HepG2 (cell line): ENCODE measurements around the gene ZNF26. TPM values are rescaled to one million over a fixed set of nuclear protein-coding genes. Genes with fewer than 3 reads are reported as not detected.

Experiments
- ATAC-seq: fragments of 200-7000 bp; cut with Tn5 transposase; 3 replicates; pipeline ENCODE4 v1.9.1; 2020; ENCODE audit warnings: mild to moderate bottlenecking, moderate library complexity
- BruUV-seq: library from RNA; stranded (reverse); fragments of 400-500 nt; replicated peaks from 2 replicates; lab custom pipeline; 2021; lab: Mats Ljungman, UMichigan
- CTCF ChIA-PET: fragments of 300-600 bp; formaldehyde crosslinking; extraction: SDS; loops from one replicate; lab custom pipeline; 2021; ENCODE audit warnings: low total read pairs, inconsistent platforms, low intra/inter-chr PET ratio; lab: Yijun Ruan, JAX
- POLR2A ChIA-PET: fragments of 350-600 bp; sonication (Branson Sonifier 250); formaldehyde crosslinking; loops from one replicate; lab custom pipeline; 2020; ENCODE audit warnings: antibody characterized with exemption, inconsistent platforms; lab: Yijun Ruan, JAX
- DNase-seq: peaks from one replicate; pipeline ENCODE4 v3.0.0-alpha.2; 2015; ENCODE audit warnings: low spot score
- FAIRE-seq: peaks from 3 replicates; lab custom pipeline; 2011; peaks lifted over from hg19 to GRCh38; lab: Jason Lieb, UNC
- H2AFZ ChIP-seq: one replicate; pipeline ENCODE4 v1.6.1; 2011; ENCODE audit warnings: low read length, inconsistent platforms
- H3K27ac ChIP-seq: fragments of 300-600 bp; 3 replicates; pipeline ENCODE4 v1.8.0; 2011; ENCODE audit warnings: mixed run types, mild to moderate bottlenecking, mixed read lengths, low read length, inconsistent platforms; ENCODE audit not compliant: insufficient read depth; ENCODE audit errors: extremely low read length
- H3K27me3 ChIP-seq, 2 experiments: fragments of 200-600 bp in 1 of 2; 2 replicates in 1 of 2; 3 replicates in 1 of 2; pipeline versions ENCODE4 v1.6.0 to v1.8.0; 2011; ENCODE audit warnings: low read length in 2 of 2, mild to moderate bottlenecking in 2 of 2, moderate library complexity in 2 of 2, inconsistent platforms in 1 of 2; ENCODE audit not compliant: insufficient read depth in 2 of 2, control insufficient read depth in 1 of 2
- H3K36me3 ChIP-seq, 2 experiments: fragments of 200-600 bp in 1 of 2; replicated peaks in 1 of 2; 2 replicates in 1 of 2; 3 replicates in 1 of 2; pipeline versions ENCODE4 v1.5.1 to v1.8.0; 2011; ENCODE audit warnings: low read length in 2 of 2, inconsistent platforms in 1 of 2; ENCODE audit not compliant: insufficient read depth in 2 of 2, control insufficient read depth in 1 of 2
- H3K4me1 ChIP-seq: 2 replicates; pipeline ENCODE4 v1.5.1; 2012; ENCODE audit warnings: low read length, inconsistent platforms; ENCODE audit not compliant: insufficient read depth
- H3K4me2 ChIP-seq: 2 replicates; pipeline ENCODE4 v1.6.0; 2011; ENCODE audit warnings: low read depth, low read length, inconsistent platforms
- H3K4me3 ChIP-seq, 3 experiments: fragments of 200-600 bp in 1 of 3; sonication (generic), shearing (Covaris generic) in 1 of 3; replicated peaks in 1 of 3; 2 replicates each; pipeline ENCODE4 v1.5.1; 2011 to 2016; ENCODE audit warnings: low read length in 3 of 3, inconsistent platforms in 2 of 3, low read depth in 2 of 3, mild to moderate bottlenecking in 2 of 3, control low read depth in 1 of 3, mixed read lengths in 1 of 3; ENCODE audit not compliant: insufficient read depth in 1 of 3
- H3K79me2 ChIP-seq: one replicate; pipeline ENCODE4 v1.6.1; 2011; ENCODE audit warnings: low read length, inconsistent platforms; ENCODE audit not compliant: insufficient read depth
- H3K9ac ChIP-seq: 2 replicates; pipeline ENCODE4 v1.6.0; 2011; ENCODE audit warnings: mild to moderate bottlenecking, low read depth, low read length, inconsistent platforms; ENCODE audit not compliant: insufficient read depth
- H3K9me3 ChIP-seq: 2 replicates; pipeline ENCODE4 v1.5.1; 2012; ENCODE audit warnings: mild to moderate bottlenecking, low read length
- H4K20me1 ChIP-seq: 2 replicates; pipeline ENCODE4 v1.6.0; 2011; ENCODE audit warnings: inconsistent platforms, mild to moderate bottlenecking, low read length, moderate library complexity; ENCODE audit not compliant: insufficient read depth
- ATF7-NPFF ChIP-seq: sonication (generic); formaldehyde crosslinking; IDR thresholded peaks from 2 replicates; pipeline ENCODE4 v1.8.1; 2023; ENCODE audit warnings: mild to moderate bottlenecking, low read depth, missing genetic modification reagents, moderate library complexity
- BATF2 ChIP-seq: sonication (generic); formaldehyde crosslinking; IDR thresholded peaks from 2 replicates; pipeline ENCODE4 v1.8.0; 2022; ENCODE audit warnings: mild to moderate bottlenecking, missing genetic modification reagents, moderate library complexity
- FOSL1 ChIP-seq: sonication (generic); formaldehyde crosslinking; IDR thresholded peaks from 2 replicates; pipeline ENCODE4 v1.9.0; 2021; ENCODE audit warnings: missing genetic modification reagents, borderline replicate concordance
- KLF15 ChIP-seq: sonication (generic); formaldehyde crosslinking; IDR thresholded peaks from 2 replicates; pipeline ENCODE4 v1.8.1; 2023; ENCODE audit warnings: borderline replicate concordance, mild to moderate bottlenecking, inconsistent platforms, missing genetic modification reagents, mixed read lengths
- POLR2AphosphoS2 ChIP-seq: IDR thresholded peaks from 2 replicates; pipeline ENCODE4 v1.6.1; 2011; ENCODE audit warnings: low read depth, low read length, improper control_type of control experiment
- RNF219 ChIP-seq: sonication (generic); formaldehyde crosslinking; IDR thresholded peaks from 2 replicates; pipeline ENCODE4 v1.5.0; 2020; ENCODE audit warnings: mild to moderate bottlenecking, missing genetic modification reagents
- SALL2 ChIP-seq: sonication (generic); formaldehyde crosslinking; IDR thresholded peaks from 2 replicates; pipeline ENCODE4 v1.8.1; 2023; ENCODE audit warnings: mild to moderate bottlenecking, missing genetic modification reagents, inconsistent platforms
- SNAI1 ChIP-seq: sonication (generic); formaldehyde crosslinking; IDR thresholded peaks from 2 replicates; pipeline ENCODE4 v1.5.0; 2020; ENCODE audit warnings: mild to moderate bottlenecking, missing genetic modification reagents, borderline replicate concordance
- TBL1XR1 ChIP-seq: fragments of 150-350 bp; IDR thresholded peaks from 2 replicates; pipeline ENCODE4 v1.6.1; 2014; ENCODE audit warnings: borderline replicate concordance, low read length; ENCODE audit not compliant: partially characterized antibody
- TCF7L2 ChIP-seq: IDR thresholded peaks from 2 replicates; pipeline ENCODE4 v1.6.1; 2011; ENCODE audit warnings: mild to moderate bottlenecking, low read depth, low read length, moderate library complexity
- XRCC5 ChIP-seq: fragments of 200-400 bp; formaldehyde crosslinking; optimal IDR thresholded peaks from 2 replicates; pipeline ENCODE3; 2017; ENCODE audit warnings: mild to moderate bottlenecking, low read length
- ZBTB34 ChIP-seq: sonication (generic); formaldehyde crosslinking; IDR thresholded peaks from 2 replicates; pipeline ENCODE4 v1.8.0; 2022; ENCODE audit warnings: mild to moderate bottlenecking, missing genetic modification reagents
- ZFP36L2 ChIP-seq: sonication (generic); formaldehyde crosslinking; IDR thresholded peaks from 2 replicates; pipeline ENCODE4 v1.4.0; 2020; ENCODE audit warnings: missing genetic modification reagents
- ZFYVE20 ChIP-seq: sonication (generic); formaldehyde crosslinking; IDR thresholded peaks from 2 replicates; pipeline ENCODE4 v1.8.0; 2023; ENCODE audit warnings: low read depth, mild to moderate bottlenecking, moderate library complexity, missing genetic modification reagents, borderline replicate concordance
- ZNF207 ChIP-seq: fragments of 450-650 bp; IDR thresholded peaks from 2 replicates; pipeline ENCODE4 v1.6.1; 2016; ENCODE audit warnings: antibody characterized with exemption, borderline replicate concordance
- ZNF337 ChIP-seq: sonication (generic); formaldehyde crosslinking; IDR thresholded peaks from 2 replicates; pipeline ENCODE4 v1.5.1; 2020; ENCODE audit warnings: missing genetic modification reagents, low read depth, mild to moderate bottlenecking, borderline replicate concordance
- ZNF614 ChIP-seq: IDR thresholded peaks from 2 replicates; pipeline ENCODE4 v1.6.1; 2018; ENCODE audit warnings: missing biosample characterization, missing genetic modification reagents, inconsistent platforms, borderline replicate concordance
- ZNF737 ChIP-seq: sonication (generic); formaldehyde crosslinking; IDR thresholded peaks from 2 replicates; pipeline ENCODE4 v1.5.0; 2020; ENCODE audit warnings: missing genetic modification reagents, mild to moderate bottlenecking, borderline replicate concordance
- ZNF781 ChIP-seq: sonication (generic); formaldehyde crosslinking; IDR thresholded peaks from 2 replicates; pipeline ENCODE4 v1.5.1; 2020; ENCODE audit warnings: borderline replicate concordance, mild to moderate bottlenecking, missing genetic modification reagents; ENCODE audit errors: not compliant biosample characterization
- WGBS: methylation state at CpG from one replicate; pipeline ENCODE4 v1.1.6; 2017; ENCODE audit warnings: low lambda C conversion rate; 5-methylcytosine and 5-hydroxymethylcytosine counted together
- in situ Hi-C: cut with HindIII; loops from 2 replicates; pipeline ENCODE4 v1.10.0; 2017; ENCODE audit warnings: low pct_unique_long_range_greater_than_20kb; ENCODE audit not compliant: extremely low pct_ligation_motif_present
- intact Hi-C: fragments of 100-400 bp; cut with micrococcal nuclease; formaldehyde crosslinking; loops from one replicate; pipeline ENCODE4 v1.10.0; 2022; ENCODE audit not compliant: unreplicated experiment
- polyA plus RNA-seq, 8 experiments: library from polyadenylated mRNA; depleted of rRNA in 3 of 8; stranded (reverse) in 7 of 8; unstranded in 1 of 8; fragments of >200 nt; fragmentation: Illumina TruSeq in 4 of 8; extraction: Trizol in 4 of 8; gene quantifications; 2 replicates each; pipeline versions ENCODE4 v1.2.1 to v1.2.3, GENCODE V29; 2011 to 2016; ENCODE audit warnings: low read depth in 4 of 8, missing spikeins in 1 of 8, mixed read lengths in 1 of 8; ENCODE audit not compliant: insufficient read depth in 1 of 8
- total RNA-seq, 5 experiments: library from RNA; depleted of rRNA; stranded (reverse); fragments of >200 nt; fragmentation: Illumina TruSeq; extraction: Trizol; gene quantifications; 2 replicates each; pipeline ENCODE4 v1.2.3, GENCODE V29; 2016; ENCODE audit warnings: low read depth in 1 of 5

ZNF26 gene
- total and polyA plus RNA-seq, 2 of the 13 experiments (the other 11 are each of a cell fraction or from before 2014, with no cell fraction given) = 3.8 to 6.5 TPM

GRCh38 chr12:132956011-132956788 is 30.0 kb upstream of the ZNF26 start, which contains the start of gene ZNF605:
Gene ZNF605 (minus strand): TSS chr12:132956306. CDS start chr12:132945635, 10,671 bp downstream.
- peak; percentile 79 for DNase-seq
- peaks cover 7% of the 10 kb centered on the region for H3K79me2 ChIP-seq
- H2AFZ ChIP-seq = peak within 1 kb of the TSS; percentile 78
- POLR2A ChIA-PET = interaction anchor here (1.1 to 2.2 kb wide), 2 partner anchors 30 to 124 kb away, joined by 7 to 9 read pairs; partner anchors contain the start of gene ZNF26
- H3K27me3 ChIP-seq = no peaks in the 10 kb centered on the region; a peak in 1 of 5 replicates
- in situ Hi-C loops = no loop called here
- H3K9me3 ChIP-seq = peaks cover 35% of the 10 kb centered on the region
- ATAC-seq = peak; percentile 89
- peaks cover 0 to 5% of the 10 kb centered on the region in 2 experiments; a peak in 1 of 5 replicates for H3K36me3 ChIP-seq
- TSS peak; percentile 71 for BruUV-seq
- FAIRE-seq = no peak
- intact Hi-C loops = no loop called here
- peak within 1 kb of the TSS; percentile 73 to 82 (median 78) for H3K4me3 ChIP-seq
- H3K27ac ChIP-seq = peak within 1 kb of the TSS; percentile 93
- peak within 1 kb of the TSS; percentile 98 for H3K4me2 ChIP-seq
- peak within 1 kb of the TSS; percentile 85 for H3K9ac ChIP-seq
- H3K4me1 ChIP-seq = peaks cover 12% of the 10 kb centered on the region
- no peaks in the 10 kb centered on the region for H4K20me1 ChIP-seq
- CTCF ChIA-PET = no interaction called here
- 38% methylated on average over 13 of the region's 67 CpGs for WGBS
- no peak for TF ChIP-seq POLR2AphosphoS2
- no peak for TF ChIP-seq ZNF737 (CRISPR knock-in tag)
- no peak for TF ChIP-seq FOSL1 (CRISPR knock-in tag)
- TF ChIP-seq SALL2 (CRISPR knock-in tag) = peak; percentile 86
- no peak for TF ChIP-seq TCF7L2
- 0 out of 2 replicates have a peak, but pooled peaks have one; percentile 56 for TF ChIP-seq BATF2 (CRISPR knock-in tag)
- TF ChIP-seq ZFYVE20 (CRISPR knock-in tag) = no peak
- no peak for TF ChIP-seq ZNF337 (CRISPR knock-in tag)
- no peak for TF ChIP-seq ZNF781 (CRISPR knock-in tag)
- TF ChIP-seq XRCC5 = peak; percentile 40
- TF ChIP-seq ZNF207 = no peak
- TF ChIP-seq SNAI1 = no peak
- TF ChIP-seq RNF219 (CRISPR knock-in tag) = 0 out of 2 replicates have a peak, but pooled peaks have one; percentile 54
- no peak for TF ChIP-seq ZBTB34
- no peak for TF ChIP-seq ZFP36L2 (CRISPR knock-in tag)
- TF ChIP-seq ZNF614 (CRISPR knock-in tag) = no peak
- 0 out of 2 replicates have a peak, but pooled peaks have one; percentile 45 for TF ChIP-seq ATF7-NPFF (CRISPR knock-in tag)
- peak; percentile 65 for TF ChIP-seq TBL1XR1
- TF ChIP-seq KLF15 = no peak
